HepG2 (cell line): ENCODE measurements around the gene SARS2. TPM values are rescaled to one million over a fixed set of nuclear protein-coding genes. Genes with fewer than 3 reads are reported as not detected.
A peak's percentile ranks its signal among the peaks of the same experiment; 100 is the strongest.

Experiments used
- ATF1 ChIP-seq: IDR thresholded peaks from 2 replicates; pipeline ENCODE4 v1.6.1; 2016; ENCODE audit warnings: mild to moderate bottlenecking, control low read depth
- ATF2 ChIP-seq: sonication (generic); formaldehyde crosslinking; IDR thresholded peaks from 2 replicates; pipeline ENCODE4 v1.4.0; 2020; ENCODE audit warnings: missing genetic modification reagents
- ATF5 ChIP-seq: sonication (generic); formaldehyde crosslinking; IDR thresholded peaks from 2 replicates; pipeline ENCODE4 v1.4.0; 2020; ENCODE audit warnings: mild to moderate bottlenecking, low read depth, missing genetic modification reagents
- CEBPG ChIP-seq: IDR thresholded peaks from 2 replicates; pipeline ENCODE4 v1.6.1; 2016
- GATAD1 ChIP-seq: IDR thresholded peaks from 2 replicates; pipeline ENCODE4 v1.6.1; 2016; ENCODE audit warnings: missing genetic modification reagents, missing compliant biosample characterization
- MTF1 ChIP-seq: sonication (generic); formaldehyde crosslinking; IDR thresholded peaks from 2 replicates; pipeline ENCODE4 v1.5.0; 2020; ENCODE audit warnings: missing genetic modification reagents
- NCOR1 ChIP-seq: fragments of 200-600 bp; sonication (generic); IDR thresholded peaks from 2 replicates; pipeline ENCODE4 v1.7.0; 2017; ENCODE audit warnings: antibody characterized with exemption, low read length, borderline replicate concordance
- NPAS2 ChIP-seq: sonication (generic); formaldehyde crosslinking; IDR thresholded peaks from 2 replicates; pipeline ENCODE4 v1.8.0; 2022; ENCODE audit warnings: mild to moderate bottlenecking, missing genetic modification reagents, borderline replicate concordance
- PCBP1 ChIP-seq: fragments of 200-400 bp; formaldehyde crosslinking; IDR thresholded peaks from 2 replicates; pipeline ENCODE4 v1.6.1; 2017; ENCODE audit warnings: mild to moderate bottlenecking, low read depth, low read length, borderline replicate concordance
- PHF20 ChIP-seq: sonication (generic); formaldehyde crosslinking; IDR thresholded peaks from 2 replicates; pipeline ENCODE4 v1.5.0; 2020; ENCODE audit warnings: mild to moderate bottlenecking, missing genetic modification reagents
- SATB2 ChIP-seq: sonication (generic); formaldehyde crosslinking; IDR thresholded peaks from 2 replicates; pipeline ENCODE4 v1.5.0; 2020; ENCODE audit warnings: missing genetic modification reagents
- TARDBP ChIP-seq: sonication (generic); formaldehyde crosslinking; IDR thresholded peaks from 2 replicates; pipeline ENCODE4 v1.8.0; 2022; ENCODE audit warnings: mild to moderate bottlenecking, missing genetic modification reagents
- TFDP1 ChIP-seq: IDR thresholded peaks from 2 replicates; pipeline ENCODE4 v1.6.1; 2016; ENCODE audit warnings: missing compliant biosample characterization, missing genetic modification reagents, borderline replicate concordance
- YY1 ChIP-seq: IDR thresholded peaks from 2 replicates; pipeline ENCODE4 v1.6.1; 2011; ENCODE audit warnings: low read length, low read depth, moderate library complexity, mild to moderate bottlenecking; ENCODE audit not compliant: insufficient read depth, insufficient replicate concordance
- ZBTB49 ChIP-seq: sonication (generic); formaldehyde crosslinking; IDR thresholded peaks from 2 replicates; pipeline ENCODE4 v1.4.0; 2020; ENCODE audit warnings: missing genetic modification reagents, borderline replicate concordance
- ZNF414 ChIP-seq: sonication (generic); formaldehyde crosslinking; IDR thresholded peaks from 2 replicates; pipeline ENCODE4 v1.5.0; 2020; ENCODE audit warnings: missing genetic modification reagents
- ZNF629 ChIP-seq: sonication (generic); formaldehyde crosslinking; conservative IDR thresholded peaks from 2 replicates; pipeline ENCODE4 v1.5.0; 2020; ENCODE audit warnings: missing genetic modification reagents
- ZSCAN9 ChIP-seq: IDR thresholded peaks from 2 replicates; pipeline ENCODE4 v1.6.1; 2016; ENCODE audit warnings: borderline replicate concordance
- polyA plus RNA-seq, 8 experiments: library from polyadenylated mRNA; depleted of rRNA in 3 of 8; stranded (reverse) in 7 of 8; unstranded in 1 of 8; fragments of >200 nt; fragmentation: Illumina TruSeq in 4 of 8; extraction: Trizol in 4 of 8; gene quantifications; 2 replicates each; pipeline versions ENCODE4 v1.2.1 to v1.2.3, GENCODE V29; 2011 to 2016; ENCODE audit warnings: low read depth in 4 of 8, missing spikeins in 1 of 8, mixed read lengths in 1 of 8; ENCODE audit not compliant: insufficient read depth in 1 of 8
- total RNA-seq, 5 experiments: library from RNA; depleted of rRNA; stranded (reverse); fragments of >200 nt; fragmentation: Illumina TruSeq; extraction: Trizol; gene quantifications; 2 replicates each; pipeline ENCODE4 v1.2.3, GENCODE V29; 2016; ENCODE audit warnings: low read depth in 1 of 5

Gene SARS2
- total and polyA plus RNA-seq, 2 of the 13 experiments (the other 11 are each of a cell fraction or from before 2014, with no cell fraction given): 40.0 to 48.6 TPM

GRCh38 chr19:38929929-38930775 lies at the start of gene SARS2 (continued):
- TF ChIP-seq PHF20 (CRISPR knock-in tag) (peak; percentile 81), PCBP1 (no peak), ZSCAN9 (CRISPR knock-in tag) (0 out of 2 replicates have a peak, but pooled peaks have one; percentile 43), ATF5 (CRISPR knock-in tag) (no peak), MTF1 (CRISPR knock-in tag) (no peak), ATF2 (peak; percentile 65; the same call in 1 of the 2 replicates), CEBPG (CRISPR knock-in tag) (0 out of 2 replicates have a peak, but pooled peaks have one; percentile 37), TARDBP (CRISPR knock-in tag) (peak; percentile 67; the same call in 1 of the 2 replicates), YY1 (peak; percentile 99), GATAD1 (CRISPR knock-in tag) (peak; percentile 87), ZNF414 (no peak), SATB2 (CRISPR knock-in tag) (no peak), ZBTB49 (CRISPR knock-in tag) (no peak), NCOR1 (no peak), ATF1 (CRISPR knock-in tag) (no peak), NPAS2 (CRISPR knock-in tag) (no peak), TFDP1 (CRISPR knock-in tag) (no peak; the same call in 1 of the 2 replicates), ZNF629 (CRISPR knock-in tag) (no peak)
